ENCODE results near the gene COL4A1.

The COL4A1 gene

DNA sequence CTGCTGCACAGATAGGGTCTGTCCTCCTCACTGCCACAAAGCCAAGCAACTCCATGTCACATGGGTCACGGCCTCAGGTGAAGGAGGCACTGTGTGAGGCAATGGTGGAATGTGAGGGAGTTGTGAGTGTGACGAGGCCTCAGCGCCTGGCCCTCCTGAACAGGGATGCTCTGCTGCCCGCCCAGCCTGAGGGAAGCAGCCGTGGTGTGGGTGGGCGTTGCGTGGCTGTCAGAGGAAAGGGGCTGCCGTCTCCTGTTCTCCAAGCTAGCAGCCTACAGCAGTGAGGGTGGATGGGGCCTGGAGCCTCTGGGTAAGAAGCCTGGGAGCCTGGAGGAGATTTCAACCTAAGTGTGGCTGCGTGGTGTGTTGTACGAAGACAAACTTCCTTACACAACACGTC lies 125.0 kb downstream of the COL4A1 start:
- no peak overlapping the region for H3K4me3 ChIP-seq (ENCODE audit: low read depth, low read length)
- no peak for DNase-seq (ENCODE audit: low read depth)
- TF ChIP-seq, protein P1, sequence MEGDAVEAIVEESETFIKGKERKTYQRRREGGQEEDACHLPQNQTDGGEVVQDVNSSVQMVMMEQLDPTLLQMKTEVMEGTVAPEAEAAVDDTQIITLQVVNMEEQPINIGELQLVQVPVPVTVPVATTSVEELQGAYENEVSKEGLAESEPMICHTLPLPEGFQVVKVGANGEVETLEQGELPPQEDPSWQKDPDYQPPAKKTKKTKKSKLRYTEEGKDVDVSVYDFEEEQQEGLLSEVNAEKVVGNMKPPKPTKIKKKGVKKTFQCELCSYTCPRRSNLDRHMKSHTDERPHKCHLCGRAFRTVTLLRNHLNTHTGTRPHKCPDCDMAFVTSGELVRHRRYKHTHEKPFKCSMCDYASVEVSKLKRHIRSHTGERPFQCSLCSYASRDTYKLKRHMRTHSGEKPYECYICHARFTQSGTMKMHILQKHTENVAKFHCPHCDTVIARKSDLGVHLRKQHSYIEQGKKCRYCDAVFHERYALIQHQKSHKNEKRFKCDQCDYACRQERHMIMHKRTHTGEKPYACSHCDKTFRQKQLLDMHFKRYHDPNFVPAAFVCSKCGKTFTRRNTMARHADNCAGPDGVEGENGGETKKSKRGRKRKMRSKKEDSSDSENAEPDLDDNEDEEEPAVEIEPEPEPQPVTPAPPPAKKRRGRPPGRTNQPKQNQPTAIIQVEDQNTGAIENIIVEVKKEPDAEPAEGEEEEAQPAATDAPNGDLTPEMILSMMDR (IDR thresholded peaks at IDR 0.05; ENCODE audit: insufficient read depth, low read depth, low read length, missing control alignments): no peak

DNA sequence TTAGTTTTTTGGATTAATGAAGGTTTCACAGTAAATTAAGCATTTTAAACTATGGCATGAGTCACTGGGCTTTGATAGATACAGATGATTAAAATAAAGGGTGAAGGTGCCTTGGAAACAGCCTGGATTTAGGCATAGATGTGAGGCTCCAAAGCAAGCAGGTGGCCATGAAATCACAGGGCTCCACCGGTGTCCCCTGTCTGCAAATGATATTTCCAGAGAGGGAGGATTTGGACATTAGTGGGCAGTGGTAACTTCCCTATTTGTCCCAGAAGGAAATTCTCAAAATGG lies 127.2 kb downstream of the COL4A1 start:
- TF ChIP-seq, protein P1 (IDR thresholded peaks at IDR 0.05; ENCODE audit: insufficient read depth, low read depth, low read length, missing control alignments): no peak
- H3K4me3 ChIP-seq (ENCODE audit: low read depth, low read length): no peak overlapping the region

DNA sequence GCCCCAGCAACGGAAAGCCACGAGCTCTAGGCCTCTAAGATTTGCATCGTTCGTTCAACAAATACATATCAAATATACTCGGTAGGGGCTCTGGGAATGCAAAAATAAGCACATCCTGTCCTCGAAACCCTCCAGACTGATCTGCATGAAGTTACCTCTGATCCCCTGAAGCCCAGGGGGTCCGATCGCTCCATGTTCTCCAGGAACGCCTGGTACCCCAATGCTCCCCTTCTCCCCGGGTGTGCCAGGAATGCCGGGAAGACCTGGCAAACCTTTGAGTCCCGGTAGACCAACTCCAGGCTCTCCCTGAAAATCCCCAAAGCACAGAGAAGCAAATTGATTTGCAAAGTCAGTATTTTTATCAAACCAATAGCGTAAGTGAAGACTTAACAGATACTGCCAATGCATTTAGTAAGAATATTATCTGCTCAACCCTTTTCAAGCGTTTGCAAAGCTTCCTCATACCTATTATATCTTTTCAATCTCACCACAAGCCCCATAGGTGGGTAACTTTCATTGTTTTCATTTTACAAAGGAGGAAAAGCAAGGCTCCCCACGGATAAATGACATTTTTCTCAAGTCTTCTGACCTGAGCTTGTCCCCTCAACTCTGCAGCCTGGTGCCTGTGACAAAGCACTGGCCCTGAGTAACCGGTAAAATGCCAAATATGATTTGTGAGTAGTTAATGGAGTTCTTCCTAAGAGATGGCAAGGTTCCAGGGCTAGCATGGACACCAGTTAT lies 127.7 kb downstream of the COL4A1 start:
- no peak for DNase-seq (ENCODE audit: low read depth)
- TF ChIP-seq, protein P1 (IDR thresholded peaks at IDR 0.05; ENCODE audit: insufficient read depth, low read depth, low read length, missing control alignments): no peak
- H3K4me3 ChIP-seq (ENCODE audit: low read depth, low read length): no peak overlapping the region

More for the DNA sequence above, 127.2 kb downstream of the COL4A1 start:
- DNase-seq (ENCODE audit: low read depth): no peak

DNA sequence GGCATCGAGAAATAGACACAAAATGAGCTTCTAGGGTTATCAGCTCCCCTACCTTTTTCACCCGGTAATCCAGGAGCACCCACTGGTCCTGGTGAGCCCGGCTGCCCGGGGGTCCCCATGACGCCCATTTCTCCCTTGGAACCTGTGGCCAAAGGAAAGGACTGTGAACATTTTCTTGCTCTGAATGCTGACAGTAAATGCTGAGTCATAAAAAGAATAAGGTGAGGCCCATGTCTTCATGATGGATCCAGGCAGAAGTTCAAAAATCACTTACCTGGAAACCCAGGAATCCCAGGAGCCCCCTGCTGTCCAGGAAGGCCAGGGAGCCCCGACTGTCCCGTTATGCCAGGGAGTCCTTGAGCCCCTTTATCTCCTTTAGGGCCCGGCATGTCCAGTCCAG lies 129.2 kb downstream of the COL4A1 start:
- no peak overlapping the region for H3K4me3 ChIP-seq (ENCODE audit: low read depth, low read length)
- no peak for DNase-seq (ENCODE audit: low read depth)
- TF ChIP-seq, protein P1 (IDR thresholded peaks at IDR 0.05; ENCODE audit: insufficient read depth, low read depth, low read length, missing control alignments): no peak

DNA sequence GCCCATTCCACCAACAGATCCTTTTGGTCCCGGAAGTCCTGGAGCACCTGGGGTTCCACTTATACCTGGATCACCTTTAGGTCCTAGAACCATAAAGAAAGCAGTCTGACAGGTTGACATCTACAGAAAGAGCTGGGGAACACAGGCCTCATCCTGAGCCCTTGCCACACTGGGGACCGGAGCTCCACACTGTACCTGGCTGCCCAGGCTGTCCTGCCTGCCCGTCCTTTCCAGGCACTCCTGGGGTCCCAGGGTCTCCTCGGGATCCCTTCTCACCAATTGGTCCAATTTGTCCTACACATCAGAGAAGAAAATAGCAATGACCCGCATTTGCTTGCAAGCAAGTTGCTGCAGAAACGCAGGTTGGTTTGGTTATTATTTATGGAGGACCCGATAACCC lies 130.5 kb downstream of the COL4A1 start:
- TF ChIP-seq, protein P1 (IDR thresholded peaks at IDR 0.05; ENCODE audit: insufficient read depth, low read depth, low read length, missing control alignments): no peak
- no peak for DNase-seq (ENCODE audit: low read depth)
- H3K4me3 ChIP-seq (ENCODE audit: low read depth, low read length): no peak overlapping the region

DNA sequence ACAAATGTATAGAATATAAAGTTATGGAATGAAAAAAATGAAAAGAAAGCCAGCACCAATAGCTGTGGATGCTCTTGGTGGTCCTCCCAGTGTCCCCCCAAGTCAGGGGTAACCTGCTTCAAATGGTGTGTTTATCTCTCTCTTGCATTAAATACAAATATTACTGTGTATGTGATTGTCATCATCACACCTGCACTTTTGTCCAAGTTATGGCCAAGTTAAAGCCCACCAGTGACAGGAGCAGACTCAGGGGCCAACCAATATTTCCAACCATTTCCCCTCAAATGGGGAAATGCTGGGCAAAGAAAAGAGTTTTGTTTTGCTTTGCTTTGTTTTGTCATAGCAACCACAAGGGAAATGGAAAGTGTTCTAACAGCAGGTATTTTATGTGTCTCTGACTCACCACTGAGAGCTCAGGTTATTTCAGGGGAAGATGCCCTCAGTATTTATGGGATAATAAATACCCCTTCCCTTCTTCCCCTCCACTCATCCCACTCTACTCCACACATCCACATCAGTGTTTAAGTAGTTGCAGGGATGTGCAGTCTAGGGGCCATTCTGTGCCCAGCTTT lies 133.6 kb downstream of the COL4A1 start:
- TF ChIP-seq, protein P1 (IDR thresholded peaks at IDR 0.05; ENCODE audit: insufficient read depth, low read depth, low read length, missing control alignments): no peak
- no peak for DNase-seq (ENCODE audit: low read depth)
- no peak overlapping the region for H3K4me3 ChIP-seq (ENCODE audit: low read depth, low read length)

DNA sequence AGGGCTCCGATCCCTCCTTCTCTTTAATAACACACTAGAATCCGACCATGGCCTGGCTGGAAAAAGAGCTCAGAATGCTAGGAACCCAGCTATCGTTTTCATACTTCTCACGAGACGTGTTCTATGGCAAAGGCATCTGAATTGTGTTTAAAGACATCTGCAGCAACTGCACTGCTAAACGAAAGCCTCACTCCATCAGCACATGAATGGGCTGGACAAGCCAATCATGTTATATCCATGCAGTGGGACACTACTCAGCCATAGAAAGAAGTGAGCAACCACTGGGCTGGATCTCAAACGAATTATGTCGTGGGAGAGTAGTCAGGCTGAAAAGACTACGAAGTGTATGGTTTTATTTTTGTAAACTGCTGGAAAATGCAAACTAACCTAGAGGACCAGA lies 136.1 kb downstream of the COL4A1 start:
- TF ChIP-seq, protein P1 (IDR thresholded peaks at IDR 0.05; ENCODE audit: insufficient read depth, low read depth, low read length, missing control alignments): no peak
- H3K4me3 ChIP-seq (ENCODE audit: low read depth, low read length): no peak overlapping the region
- no peak for DNase-seq (ENCODE audit: low read depth)
